ENCODE measurements around the gene SH3PXD2A.

Gene SH3PXD2A

DNA sequence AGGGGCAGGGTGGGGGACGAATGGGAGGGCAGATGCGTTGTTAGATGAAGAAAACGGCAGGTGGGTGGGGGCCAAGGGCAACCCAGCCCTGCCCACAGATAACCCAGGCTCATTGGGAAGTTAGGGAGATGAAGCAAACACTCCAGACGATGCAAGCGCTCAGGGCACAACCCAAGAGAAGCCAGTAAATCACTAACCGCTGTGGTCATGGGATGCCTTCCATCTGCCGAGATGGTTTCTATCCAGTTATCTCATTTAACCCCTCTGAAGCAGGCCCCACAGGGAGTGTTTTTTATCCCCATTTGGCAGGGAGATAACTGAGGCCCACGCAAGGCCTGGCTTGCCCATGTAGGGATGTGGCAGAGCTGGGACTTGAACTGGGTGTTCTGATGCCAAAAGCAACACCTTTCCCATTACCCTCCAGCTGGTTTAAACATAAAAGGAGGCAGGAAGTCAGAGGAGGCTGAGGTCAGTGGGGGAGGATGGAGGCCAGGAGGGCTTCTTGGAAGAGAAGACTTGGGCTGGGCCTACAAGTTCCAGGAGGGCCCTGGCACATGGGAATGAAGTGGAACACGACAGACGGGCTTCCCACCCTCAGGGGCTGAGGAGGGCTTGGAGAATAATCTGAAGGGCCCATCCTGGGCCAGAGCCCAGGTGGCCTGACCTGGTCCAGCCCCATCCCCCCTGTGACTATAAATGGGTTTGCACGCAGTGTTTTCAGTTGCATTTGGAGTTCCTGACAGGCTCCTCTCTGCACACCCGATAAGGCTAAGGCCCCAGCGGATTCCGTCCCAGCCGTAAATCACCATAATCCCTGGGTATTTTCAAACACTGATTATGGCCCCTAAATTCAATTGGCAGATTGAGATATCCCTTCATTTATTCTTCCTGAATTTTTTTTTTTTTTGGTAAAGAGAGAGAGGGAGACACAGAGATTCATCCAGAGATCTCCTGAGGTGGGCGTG lies 281.0 kb downstream of the SH3PXD2A start:
- DNase-seq: no peak

DNA sequence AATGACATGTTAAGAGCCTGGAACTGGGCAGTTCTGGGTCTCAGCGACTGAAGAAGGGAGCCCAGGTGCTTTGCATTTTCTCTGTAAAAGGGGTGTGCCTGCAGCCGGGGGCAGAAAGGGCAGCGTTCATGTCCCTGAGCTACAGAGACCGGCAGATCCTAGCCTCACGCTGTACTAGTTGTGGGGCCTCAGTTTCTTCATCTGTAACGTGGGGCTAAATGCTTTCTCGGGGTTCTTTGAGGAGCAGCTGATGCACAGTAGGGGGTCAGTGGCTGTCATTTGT lies 282.2 kb downstream of the SH3PXD2A start:
- DNase-seq: no peak

DNA sequence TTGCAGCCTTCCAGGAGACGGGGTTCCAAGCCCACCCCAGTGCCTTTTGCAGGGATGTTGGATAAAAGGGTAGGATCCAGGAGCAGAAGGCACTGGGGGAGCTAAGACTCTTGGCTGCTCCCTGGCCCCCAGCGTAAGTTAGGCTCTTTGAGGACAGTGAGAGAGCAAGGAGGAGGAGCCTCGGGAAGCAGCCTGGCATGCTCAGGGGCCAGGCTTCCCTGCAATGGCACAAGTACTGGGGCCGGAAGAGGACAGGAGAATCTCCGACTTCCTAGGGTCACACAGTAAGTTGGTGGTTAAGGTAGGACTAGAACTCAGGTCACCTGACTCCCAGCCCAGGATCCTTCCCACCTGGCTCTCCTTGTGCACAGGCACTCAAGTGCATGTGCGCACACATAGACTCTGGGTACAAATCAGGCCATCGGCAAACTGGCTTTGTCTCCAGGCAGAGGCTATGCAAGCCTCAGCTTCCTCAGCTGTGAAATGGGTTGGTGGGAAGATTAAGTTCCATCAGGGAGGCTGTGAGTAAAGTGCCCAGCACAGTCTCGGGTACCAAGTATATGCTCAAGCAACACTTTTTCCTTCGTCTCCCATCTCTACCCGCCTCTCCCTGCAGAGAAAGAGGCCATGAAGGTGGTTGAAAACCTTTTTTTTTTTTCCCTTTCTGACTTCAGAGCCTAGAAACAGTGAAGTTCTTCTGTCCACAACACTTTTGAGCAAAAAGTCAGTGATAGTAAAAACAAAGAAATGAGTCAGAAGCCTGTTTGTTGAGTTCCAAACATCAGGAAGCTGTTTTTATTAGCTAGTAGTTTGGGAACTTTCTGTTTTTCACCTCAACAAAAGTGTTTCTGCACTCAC lies 282.8 kb downstream of the SH3PXD2A start:
- no peak for DNase-seq

DNA sequence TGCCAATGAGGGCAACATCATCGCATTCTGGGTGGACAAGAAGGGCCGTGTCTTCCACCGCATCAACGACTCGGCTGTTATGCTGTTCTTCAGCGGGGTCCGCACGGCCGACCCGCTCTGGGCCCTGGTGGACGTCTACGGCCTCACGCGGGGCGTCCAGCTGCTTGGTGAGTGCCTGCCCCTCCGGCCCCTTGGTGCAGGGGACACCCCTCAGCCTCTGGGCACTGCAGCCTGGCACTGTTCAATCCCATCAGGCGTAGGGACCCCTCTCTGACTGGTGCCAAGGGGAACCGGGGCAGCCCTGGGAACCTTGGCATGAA lies 283.8 kb downstream of the SH3PXD2A start:
- no peak for DNase-seq

DNA sequence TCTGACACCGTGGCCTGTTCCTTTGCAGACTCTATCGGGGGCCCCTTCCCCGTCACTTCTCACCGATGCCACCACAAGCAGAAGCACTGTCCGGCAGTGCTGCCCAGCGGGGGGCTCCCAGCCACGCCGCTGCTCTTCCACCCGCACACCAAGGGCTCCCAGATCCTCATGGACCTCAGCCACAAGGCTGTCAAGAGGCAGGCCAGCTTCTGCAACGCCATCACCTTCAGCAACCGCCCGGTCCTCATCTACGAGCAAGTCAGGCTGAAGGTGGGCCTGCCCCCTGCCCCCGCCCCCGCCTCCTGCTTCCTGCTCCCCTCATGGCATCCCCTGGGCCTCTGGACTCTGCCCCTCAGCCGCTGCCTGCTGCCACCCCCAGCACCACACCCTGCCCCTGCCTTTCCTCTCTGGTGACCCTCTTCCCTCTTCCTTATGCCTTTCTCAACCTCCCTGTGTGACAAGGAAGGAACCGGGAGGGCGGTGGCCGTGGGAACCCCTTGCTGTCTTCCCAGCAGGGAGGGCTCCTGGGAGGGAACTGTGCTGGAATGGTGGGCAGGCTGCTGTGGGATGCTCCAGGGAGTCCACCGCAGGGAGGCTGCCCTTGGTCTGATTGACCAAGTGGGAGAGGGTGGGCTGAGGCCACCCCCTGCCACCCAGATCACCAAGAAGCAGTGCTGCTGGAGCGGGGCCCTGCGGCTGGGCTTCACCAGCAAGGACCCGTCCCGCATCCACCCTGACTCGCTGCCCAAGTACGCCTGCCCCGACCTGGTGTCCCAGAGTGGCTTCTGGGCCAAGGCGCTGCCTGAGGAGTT lies 284.3 kb downstream of the SH3PXD2A start:
- DNase-seq: no peak

DNA sequence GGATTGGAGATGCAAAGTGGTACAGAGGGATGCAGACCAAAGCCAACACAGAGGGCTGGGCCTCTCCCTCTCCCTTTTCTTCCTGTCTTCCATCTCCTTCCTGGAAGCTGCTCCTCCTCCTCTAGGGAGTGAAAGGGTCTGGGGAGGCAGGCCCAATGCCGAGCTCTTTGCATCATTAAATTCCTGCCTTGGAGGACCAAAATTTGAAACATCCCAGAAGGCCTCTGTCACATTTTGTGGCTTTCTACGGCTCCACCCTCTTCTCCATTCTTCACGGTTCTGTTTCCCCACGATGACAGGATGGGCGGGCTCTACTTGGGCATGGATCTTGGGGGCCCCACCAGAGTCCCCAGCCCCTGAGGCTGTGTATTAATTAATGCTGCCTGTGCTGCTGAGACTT lies 285.5 kb downstream of the SH3PXD2A start:
- no peak for DNase-seq

DNA sequence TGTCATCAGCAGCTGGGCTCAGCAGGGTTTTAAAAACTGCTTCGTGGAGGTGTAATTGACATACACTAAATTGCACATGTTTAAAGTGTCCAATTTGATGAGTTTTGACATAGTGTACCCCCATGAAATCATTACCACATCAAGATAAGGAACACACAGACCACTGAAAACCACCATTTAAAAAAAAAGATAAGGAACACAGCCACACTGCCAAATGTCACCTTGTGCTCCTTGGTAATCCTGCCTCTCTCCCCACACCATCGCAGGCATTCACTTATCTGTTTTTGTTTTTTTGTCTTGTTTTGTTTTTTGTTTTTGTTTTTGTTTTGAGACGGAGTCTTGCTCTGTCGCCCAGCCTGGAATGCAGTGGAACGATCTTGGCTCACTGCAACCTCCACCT lies 286.9 kb downstream of the SH3PXD2A start:
- DNase-seq: no peak

DNA sequence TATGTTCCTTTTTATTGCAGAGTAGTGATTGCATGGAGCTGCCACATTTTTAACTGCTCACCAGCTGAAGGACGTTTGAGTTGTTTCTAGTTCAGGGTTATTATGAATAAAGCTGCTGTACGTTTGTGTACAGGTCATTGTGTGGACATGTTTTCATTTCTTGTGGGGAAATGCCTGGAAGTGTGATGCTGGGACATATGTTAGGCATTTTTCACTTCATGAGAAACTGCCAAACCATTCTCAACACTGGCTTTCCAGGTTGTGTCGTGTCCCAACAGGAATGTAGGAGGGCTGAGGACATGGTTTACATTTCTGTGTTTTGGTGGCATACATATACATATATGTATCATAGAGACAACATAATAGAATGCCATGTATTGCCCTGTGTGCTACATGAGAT lies 288.8 kb downstream of the SH3PXD2A start:
- no peak for DNase-seq

DNA sequence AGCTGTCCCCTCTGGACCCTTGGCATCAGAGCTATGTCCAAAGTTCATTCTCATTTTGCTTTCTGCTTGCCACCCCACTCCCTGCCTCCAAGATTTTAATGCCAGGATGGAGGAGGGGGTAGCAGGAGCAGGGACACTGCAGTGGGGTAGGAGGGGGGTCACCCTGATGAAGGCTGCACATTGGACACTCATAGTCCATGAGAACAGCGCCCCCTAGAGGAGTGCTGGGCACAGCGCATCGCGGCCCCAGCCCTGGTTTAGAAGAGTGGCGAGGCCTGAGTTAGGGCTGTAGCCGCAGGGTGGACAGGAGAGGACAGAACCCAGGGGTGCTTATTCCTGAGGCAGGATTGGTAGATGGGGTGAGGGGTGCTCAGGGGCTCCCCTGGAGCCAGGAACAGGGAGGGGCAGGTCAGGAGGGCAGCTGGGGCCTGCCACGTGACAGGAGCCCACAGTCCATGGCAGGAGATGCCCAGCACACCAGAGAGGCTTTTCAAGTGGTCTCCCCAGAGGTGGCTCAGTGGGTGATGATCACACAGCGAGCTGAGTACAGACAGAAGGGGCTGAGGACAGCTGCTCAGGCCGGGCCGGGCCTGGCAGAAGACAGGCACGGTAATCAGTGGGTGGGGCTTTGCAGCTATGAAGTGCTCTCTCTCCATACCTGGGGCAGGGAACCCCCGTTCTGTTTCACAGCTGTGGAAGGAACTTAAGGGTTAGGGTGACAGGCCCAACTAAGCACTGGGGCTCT lies 290.4 kb downstream of the SH3PXD2A start:
- no peak for DNase-seq

DNA sequence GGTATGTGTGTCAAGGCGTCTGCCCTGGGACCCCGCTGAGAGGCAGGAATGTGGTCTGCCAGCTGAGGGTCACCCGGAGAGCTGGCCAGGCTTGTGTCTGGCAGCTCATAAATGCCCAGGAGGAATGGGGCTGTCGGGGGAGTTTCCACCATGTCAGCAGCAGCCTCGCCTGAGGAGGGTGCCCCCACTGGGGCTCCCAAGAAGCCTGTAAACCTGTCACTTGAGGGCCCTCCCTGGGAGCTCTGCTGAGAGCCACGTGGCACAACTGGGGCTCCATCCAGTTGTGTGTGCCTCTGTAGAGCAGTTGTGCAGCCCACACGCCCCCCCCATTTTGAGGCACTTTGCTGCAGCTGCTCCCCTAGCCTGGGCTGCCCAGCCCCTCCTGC lies 291.3 kb downstream of the SH3PXD2A start:
- DNase-seq: peak in 1 of 58 donors; percentile 6

DNA sequence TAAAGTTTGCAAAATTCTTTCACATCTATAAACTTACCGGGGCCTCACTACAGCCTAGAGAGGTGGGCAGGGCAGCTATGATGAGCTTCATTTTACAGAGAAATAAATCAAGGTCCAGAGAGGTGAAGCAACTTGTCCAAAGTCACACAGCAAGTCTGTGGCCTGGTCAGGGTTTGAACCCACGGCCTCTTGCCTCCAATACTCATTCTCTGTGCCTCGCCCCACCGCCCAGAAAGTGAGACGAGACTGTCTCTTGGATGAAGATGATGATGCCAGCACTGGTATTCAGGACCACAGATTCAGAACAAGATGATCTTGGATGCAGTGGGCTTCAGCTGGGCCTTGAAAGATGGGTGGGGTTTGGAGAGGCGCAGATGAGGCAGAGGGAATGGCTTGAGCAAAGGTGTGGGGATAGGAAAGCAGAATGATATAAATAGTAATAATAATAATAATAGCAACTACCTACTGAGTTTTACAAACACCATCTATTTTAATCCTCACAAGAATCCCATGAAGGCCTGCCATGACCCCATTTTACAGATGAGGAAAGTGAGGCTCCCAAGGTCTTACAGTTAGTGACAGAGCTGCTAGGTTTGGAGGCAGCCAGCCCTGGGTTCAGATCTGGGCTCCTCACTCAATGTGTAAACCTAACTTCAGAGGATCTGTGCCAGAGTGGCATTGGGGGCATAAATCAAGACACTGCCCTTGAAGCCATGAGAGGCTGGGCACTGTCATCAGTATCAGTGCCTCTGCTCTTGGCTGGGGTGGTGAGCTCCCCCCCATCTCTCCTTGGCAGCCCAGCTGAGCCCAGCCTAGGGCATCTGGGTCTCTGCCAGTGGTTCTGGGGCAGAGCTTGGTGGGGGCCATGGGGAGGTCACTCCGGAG lies 291.9 kb downstream of the SH3PXD2A start:
- DNase-seq: no peak

DNA sequence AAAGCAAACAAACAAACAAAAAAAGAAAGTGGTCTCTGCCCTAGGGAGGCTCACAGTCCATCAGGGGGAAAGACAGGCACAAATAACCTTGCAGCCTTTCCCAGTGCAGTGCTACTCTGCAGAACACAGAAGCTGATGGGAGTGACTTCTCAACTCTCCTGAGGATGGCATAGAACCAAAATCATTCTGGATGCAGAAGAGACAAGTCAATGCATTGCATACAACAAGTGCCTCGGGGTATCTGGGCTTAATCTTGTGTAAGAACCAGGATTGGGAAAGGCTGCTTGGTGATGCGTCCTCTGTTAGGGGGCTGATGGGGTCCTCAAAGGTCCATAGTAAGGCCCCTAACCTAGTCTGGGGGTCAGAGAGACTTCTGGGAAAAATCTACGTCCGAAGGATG lies 293.0 kb downstream of the SH3PXD2A start:
- no peak for DNase-seq

DNA sequence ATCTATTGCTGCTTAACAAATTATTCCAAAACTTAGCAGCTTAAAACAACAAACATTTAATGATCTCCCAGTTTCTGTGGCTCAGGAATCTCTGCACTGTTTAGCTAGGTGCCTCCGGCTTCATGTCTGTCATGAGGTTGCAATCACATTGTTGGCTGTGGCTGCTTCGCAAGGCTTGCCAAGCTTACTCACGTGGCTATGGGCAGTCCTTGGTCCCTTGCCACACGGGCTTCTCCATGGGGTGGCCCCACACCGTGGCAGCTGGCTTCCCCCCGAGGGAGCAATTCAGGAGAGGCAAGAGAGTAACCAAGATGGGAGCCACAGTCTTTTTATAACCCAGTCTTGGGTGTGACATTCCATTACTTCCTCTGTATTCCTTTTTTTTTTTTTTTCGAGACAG lies 294.5 kb downstream of the SH3PXD2A start:
- DNase-seq: no peak

DNA sequence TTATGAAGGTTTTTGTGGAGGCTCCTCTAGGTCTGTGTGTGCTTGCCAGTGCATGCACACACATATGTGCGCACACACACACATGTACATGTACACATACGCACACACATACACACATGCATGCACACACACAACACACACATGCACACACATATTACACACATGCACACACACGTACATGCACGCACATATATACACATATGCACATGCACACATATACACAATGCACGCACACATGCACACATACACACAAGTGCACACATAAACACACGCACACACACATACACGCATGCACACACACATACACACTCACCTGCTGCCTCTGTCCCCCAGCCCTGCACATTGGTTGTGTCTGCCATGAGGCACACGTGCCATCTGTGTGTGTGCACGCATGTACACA lies 295.6 kb downstream of the SH3PXD2A start:
- DNase-seq: no peak

DNA sequence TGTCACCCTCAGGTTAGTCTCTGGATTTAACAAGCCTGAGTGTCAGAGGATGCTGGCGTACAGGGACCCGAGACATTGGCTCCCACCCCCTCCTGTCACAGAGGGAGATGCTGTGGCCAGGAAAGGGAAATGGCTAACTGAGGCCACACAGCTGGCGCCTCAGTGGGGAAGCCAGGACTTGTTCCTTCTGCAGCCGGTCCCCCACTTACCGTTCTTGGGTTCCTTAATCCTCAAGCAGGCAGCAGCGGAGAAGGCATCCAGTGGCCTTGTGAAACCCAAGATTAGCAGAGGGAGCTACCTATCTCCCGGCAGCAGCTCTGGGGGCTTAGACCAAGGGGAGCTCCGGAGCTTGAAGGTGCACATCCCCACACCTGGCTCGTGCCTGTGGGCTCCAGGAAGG lies 296.5 kb downstream of the SH3PXD2A start:
- DNase-seq: no peak

DNA sequence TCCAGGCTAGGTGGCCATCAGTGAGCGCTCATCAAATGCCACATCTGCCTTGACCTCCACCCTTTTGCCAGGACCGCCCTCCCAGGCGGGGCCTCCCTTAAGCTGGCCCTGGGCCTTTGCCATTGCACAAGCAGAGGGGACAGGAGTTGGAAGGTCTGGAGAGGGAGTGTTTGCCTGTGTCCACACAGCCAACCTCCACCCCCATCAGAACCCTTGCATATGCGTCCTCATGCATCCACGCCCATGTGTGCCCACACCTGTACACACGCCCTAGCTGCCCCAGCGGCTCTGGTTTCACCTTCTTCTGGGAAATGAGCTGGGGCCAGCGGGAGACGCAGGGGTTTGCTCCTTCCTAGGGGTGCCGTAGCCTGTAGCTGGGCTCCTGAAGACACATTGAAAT lies 297.9 kb downstream of the SH3PXD2A start:
- no peak for DNase-seq

DNA sequence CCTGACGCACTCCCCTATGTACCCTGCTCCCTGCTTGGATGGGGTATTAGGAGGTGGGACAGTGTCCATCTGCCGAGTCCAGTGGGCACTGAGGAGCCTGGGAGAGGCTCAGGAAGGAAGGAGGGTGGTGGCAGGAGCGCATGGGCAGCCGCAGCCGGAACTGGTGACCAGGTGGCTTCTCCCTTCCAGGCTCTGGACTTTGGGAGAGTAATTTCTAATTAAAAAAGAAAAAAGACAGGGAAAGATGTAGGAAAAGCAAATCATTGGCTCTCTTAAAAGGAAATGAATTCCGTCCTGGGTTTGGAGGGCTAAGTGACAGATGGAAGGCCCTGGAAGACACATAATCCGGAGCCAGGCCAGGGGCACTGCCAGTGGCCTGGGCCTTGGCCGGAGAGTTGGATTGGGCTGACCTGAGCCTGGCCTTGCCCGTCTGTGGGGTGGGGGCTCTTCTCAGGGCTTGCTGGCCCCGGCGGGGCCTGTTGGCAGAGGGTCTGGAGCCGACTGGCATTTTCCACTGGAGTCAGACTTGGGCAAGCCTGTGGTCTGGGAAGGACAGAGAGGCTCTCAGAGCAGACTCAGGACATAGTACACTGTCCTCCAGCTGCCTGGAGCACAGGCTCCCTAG lies 298.9 kb downstream of the SH3PXD2A start:
- DNase-seq: peak in 7 of 58 donors; percentile 12 to 44 (median 24)

DNA sequence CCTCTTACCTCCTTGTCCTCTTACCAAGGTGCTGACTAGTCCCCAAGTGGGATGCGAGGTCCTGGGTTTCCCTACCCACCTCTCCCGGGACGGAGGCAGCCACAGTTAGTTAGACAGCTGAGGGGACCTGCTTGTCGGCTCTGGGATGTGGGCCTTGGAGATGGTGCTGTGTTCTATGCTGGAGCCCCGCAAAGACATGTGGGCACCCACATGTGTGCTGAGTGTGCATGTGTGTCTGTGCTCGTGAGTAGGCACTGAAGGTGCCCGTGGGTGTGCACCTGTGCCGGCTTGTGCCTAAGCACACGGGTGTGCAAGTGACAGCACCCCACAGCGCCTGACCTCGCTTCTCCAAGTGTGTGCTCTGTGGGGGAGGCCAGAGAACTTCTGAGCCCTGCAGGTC lies 299.7 kb downstream of the SH3PXD2A start:
- DNase-seq: peak in 7 of 58 donors; percentile 13 to 34 (median 28)

DNA sequence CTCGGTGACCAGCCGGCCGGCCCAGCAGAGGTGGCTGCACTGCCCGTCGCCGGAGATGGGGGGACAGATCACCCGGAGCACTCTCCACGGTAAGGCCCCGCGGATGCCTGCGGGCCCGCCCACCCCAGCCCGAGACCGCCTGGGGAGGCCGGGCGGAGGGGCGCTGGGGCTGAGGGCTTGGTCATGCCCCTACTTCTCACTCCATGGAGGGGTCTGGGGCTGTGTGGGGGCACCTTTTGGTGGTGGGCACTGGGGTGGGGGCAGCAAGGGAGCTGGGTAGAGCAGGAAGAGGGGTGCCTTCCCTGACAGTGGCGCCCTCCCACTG lies 300.1 kb downstream of the SH3PXD2A start:
- DNase-seq: no peak
